MG63 (cell line): ENCODE measurements around the gene AZU1. TPM values are rescaled to one million over a fixed set of nuclear protein-coding genes. Genes with fewer than 3 reads are reported as not detected.
"Not testable (repeated sequence)": the region's sequence is repeated elsewhere in the genome, so short reads cannot be mapped to it uniquely, and the experiment has no call there.

Experiments used
- DNase-seq: peaks from one replicate; pipeline ENCODE4 v3.0.0-alpha.2; 2020
- H3K27me3 ChIP-seq: fragments of 250-450 bp; sonication (Bioruptor Pico); 2 replicates; pipeline ENCODE4 v1.5.1; 2020; ENCODE audit warnings: mild to moderate bottlenecking, moderate library complexity
- H3K36me3 ChIP-seq: fragments of 250-450 bp; sonication (Bioruptor Pico); 2 replicates; pipeline ENCODE4 v1.5.1; 2020; ENCODE audit warnings: mild to moderate bottlenecking, moderate library complexity
- H3K4me3 ChIP-seq: fragments of 250-450 bp; sonication (Bioruptor Pico); 2 replicates; pipeline ENCODE4 v1.5.1; 2020; ENCODE audit warnings: mild to moderate bottlenecking, moderate library complexity
- H3K9me3 ChIP-seq: fragments of 250-450 bp; sonication (Bioruptor Pico); 2 replicates; pipeline ENCODE4 v1.5.1; 2020; ENCODE audit warnings: mild to moderate bottlenecking, moderate library complexity
- total RNA-seq: library from RNA; depleted of rRNA; stranded (reverse); fragments of >200 nt; shearing (Covaris generic); gene quantifications from 2 replicates; pipeline ENCODE4 v1.2.3, GENCODE V29; 2014; ENCODE audit warnings: low replicate concordance

The AZU1 gene
- total RNA-seq, 1 experiment from 2014 or later, result not detected

DNA sequence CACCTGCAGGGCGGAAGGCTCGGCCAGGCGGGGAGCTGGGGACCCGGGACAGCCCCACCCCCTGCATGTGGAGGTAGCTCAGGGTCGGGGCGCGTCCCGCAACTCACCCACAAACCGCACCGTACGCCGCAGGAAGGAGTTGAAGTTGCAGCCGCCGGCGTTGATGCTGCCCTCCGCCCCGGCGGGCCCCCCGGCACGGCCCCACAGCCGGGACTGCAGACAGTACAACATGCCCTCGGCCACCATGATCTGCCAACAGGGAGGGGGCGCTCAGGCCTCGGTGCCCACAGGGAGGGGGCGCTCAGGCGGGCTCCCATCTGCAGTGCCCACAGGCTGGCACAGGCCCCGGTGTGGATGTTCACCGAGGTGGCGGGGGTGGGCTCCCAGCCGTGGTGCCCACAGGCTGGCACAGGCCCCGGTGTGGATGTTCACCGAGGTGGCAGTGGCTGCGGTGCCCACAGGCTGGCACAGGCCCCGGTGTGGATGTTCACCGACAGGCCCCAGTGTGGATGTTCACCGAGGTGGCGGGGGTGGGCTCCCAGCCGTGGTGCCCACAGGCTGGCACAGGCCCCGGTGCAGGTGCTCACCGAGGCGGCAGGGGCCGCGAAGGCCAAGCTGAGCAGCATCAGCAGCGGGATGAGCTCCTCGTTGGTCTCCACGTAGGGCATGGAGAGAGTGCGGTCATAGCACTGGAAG lies 12.4 kb upstream of the AZU1 start:
- H3K4me3 ChIP-seq, result no peak overlapping the region
- no peaks in the 10 kb centered on the region for H3K27me3 ChIP-seq
- no peaks in the 10 kb centered on the region for H3K9me3 ChIP-seq
- peaks cover 12% of the 10 kb centered on the region for H3K36me3 ChIP-seq
- DNase-seq, result no peak

- Histone ChIP-seq H3K27me3 (no peaks in the 10 kb centered on the region), H3K4me3 (no peak overlapping the region), H3K36me3 (peaks cover 8% of the 10 kb centered on the region), H3K9me3 (no peaks in the 10 kb centered on the region)
- DNase-seq, result no peak
Measured at GRCh38 chr19:815775-816499, 11.7 kb upstream of the AZU1 start.

DNA sequence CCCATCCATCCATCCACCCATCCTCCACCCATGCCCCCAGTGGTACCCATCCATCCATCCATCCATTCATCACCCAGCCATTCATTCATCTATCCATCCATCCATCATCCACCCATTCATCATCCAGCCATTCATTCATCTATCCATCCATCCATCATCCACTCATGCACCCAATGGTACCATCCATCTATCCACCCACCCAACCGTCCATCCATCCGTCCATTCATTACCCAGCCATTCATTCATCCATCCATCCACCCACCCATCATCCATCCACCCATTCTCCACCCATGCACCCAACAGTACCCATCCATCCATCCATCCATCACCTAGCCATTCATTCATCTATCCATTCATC lies 11.2 kb upstream of the AZU1 start:
- Histone ChIP-seq H3K36me3 (peaks cover 4% of the 10 kb centered on the region; the same call in 1 of the 2 replicates), H3K27me3 (no peaks in the 10 kb centered on the region), H3K9me3 (no peaks in the 10 kb centered on the region), H3K4me3 (no peak overlapping the region)
- no peak for DNase-seq

GRCh38 chr19:820212-820611 lies 7.4 kb upstream of the AZU1 start:
- H3K27me3 ChIP-seq, H3K9me3 ChIP-seq, H3K4me3 ChIP-seq, DNase-seq, H3K36me3 ChIP-seq: not testable (repeated sequence)

DNA sequence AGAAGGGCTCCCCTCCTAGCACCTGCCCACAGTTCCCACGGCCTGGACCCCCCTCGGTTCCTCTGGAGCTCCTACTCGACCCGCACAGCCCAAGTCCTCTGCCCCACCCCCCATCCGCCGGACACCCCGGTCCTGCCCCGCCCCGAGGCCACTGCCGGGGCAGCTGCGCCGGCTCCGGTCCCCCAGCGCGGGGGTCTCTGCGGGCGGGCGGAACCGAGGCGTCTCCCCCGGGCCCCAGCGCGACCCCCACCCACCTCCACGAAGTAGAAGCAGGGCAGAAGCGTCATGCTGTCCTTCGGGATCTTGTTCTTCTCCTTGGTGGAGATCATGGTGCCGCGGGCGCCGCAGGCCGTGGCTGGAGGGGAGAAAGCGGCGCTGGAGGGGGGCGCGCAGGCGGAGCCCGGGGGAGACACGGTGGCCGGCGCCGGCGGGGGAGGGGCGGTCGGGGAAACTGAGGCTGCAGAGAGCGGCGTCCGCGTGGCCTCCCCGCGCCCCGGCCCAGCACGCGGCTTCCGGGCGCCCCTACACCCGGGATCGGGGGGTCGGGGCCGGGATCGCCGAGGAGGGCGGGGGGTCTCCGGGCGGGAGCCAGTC lies 6.3 kb upstream of the AZU1 start:
- H3K27me3 ChIP-seq, result no peaks in the 10 kb centered on the region
- no peaks in the 10 kb centered on the region for H3K36me3 ChIP-seq
- no peak overlapping the region for H3K4me3 ChIP-seq
- DNase-seq, result no peak
- H3K9me3 ChIP-seq, result no peaks in the 10 kb centered on the region

- no peak within 1 kb of the TSS for H3K4me3 ChIP-seq
- H3K27me3 ChIP-seq, result no peaks in the 10 kb centered on the region
- no peaks in the 10 kb centered on the region for H3K36me3 ChIP-seq
- no peaks in the 10 kb centered on the region for H3K9me3 ChIP-seq
- no peak for DNase-seq
Measured at GRCh38 chr19:821825-822503, 5.7 kb upstream of the AZU1 start, which contains the start of gene PLPPR3. Gene PLPPR3, minus strand, starts transcription at chr19:821955. Its CDS starts 396 bp downstream, at chr19:821559.

DNA sequence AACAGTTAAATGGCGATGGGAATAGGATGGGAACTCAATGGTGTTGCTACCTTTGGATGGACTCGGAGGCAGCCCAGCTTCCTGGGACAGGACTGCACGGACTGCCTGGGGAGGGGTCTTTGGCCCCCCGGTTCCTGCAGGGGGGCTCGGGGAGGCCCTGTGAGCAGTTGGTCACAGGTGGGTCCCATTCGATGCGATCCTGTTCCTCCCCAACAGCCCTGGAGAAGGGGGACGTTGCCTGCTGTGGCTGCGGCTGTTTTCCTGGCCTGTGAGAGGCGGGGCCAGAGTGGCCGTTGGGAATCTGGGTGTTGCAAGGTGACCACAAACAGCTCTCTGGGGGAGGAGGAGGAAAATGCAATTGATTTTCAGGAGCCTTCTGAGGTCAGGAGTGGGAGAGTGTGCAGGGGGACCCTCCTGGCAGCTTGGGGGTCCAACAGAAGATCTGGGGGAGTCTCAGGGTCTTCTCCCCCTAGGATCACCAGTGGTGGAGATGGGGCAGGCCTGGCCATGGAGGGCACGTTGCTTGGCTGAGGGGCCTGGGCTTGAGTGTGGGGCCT lies 4.0 kb upstream of the AZU1 start:
- no peak for DNase-seq
- Histone ChIP-seq H3K9me3 (no peaks in the 10 kb centered on the region), H3K4me3 (no peak overlapping the region), H3K36me3 (no peaks in the 10 kb centered on the region), H3K27me3 (no peaks in the 10 kb centered on the region)

- H3K27me3 ChIP-seq, result no peaks in the 10 kb centered on the region
- H3K4me3 ChIP-seq, result no peak overlapping the region
- no peak for DNase-seq
- no peaks in the 10 kb centered on the region for H3K9me3 ChIP-seq
- no peaks in the 10 kb centered on the region for H3K36me3 ChIP-seq
Measured at GRCh38 chr19:824885-825284, 2.8 kb upstream of the AZU1 start.

DNA sequence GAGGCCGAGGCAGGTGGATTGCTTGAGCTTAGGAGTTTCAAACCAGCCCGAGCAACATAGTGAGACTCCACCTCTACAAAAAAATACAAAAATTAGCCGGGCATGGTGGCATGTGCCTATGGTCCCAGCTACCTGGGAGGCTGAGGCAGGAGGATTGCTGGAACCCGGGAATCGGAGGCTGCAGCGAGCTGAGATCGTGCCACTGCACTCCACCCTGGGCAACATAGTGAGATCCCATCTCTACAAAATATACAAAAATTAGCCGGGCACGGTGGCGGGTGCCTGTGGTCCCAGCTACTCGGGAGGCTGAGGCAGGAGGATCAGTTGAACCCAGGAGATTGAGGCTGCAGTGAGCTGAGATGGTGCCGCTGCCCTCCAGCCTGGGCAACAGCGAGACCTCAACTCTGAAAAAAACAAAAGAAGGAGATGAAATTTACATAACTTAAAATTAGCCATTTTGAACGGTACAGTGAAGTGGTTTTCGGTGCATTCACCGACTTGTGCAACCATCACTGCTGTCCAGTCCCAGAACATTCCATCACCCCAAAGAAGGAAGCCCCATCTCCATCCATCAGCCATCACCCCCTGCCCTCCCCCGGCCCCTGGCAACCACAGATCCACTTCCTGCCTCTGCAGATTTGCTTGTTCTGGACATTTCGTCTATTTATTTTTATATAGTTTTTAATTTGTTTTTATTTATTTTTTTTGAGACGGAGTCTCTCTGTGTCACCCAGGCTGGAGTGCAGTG lies 1.6 kb upstream of the AZU1 start:
- H3K9me3 ChIP-seq, result no peaks in the 10 kb centered on the region
- no peaks in the 10 kb centered on the region for H3K27me3 ChIP-seq
- H3K36me3 ChIP-seq, result no peaks in the 10 kb centered on the region
- DNase-seq, result no peak
- H3K4me3 ChIP-seq, result no peak overlapping the region

DNA sequence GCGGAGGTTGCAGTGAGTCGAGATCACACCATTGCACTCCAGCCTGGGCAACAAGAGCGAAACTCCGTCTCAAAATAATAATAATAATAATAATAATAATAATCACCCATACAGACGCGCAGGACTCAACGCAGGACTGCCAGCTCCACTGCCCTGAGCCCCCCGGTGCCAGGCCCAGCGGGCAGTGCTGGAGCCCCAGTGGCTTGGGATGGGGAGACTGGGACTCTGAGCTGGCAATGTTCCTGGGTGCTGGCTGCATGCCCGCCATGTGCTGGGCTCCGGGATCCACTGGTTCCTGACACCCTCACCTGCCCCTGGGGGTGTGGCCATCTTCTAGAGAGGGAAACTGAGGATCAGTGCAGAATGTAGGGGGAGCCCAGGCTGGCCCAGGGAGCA lies 325 bp upstream of the AZU1 start:
- no peak for DNase-seq
- Histone ChIP-seq H3K9me3 (no peaks in the 10 kb centered on the region), H3K4me3 (no peak overlapping the region), H3K27me3 (no peaks in the 10 kb centered on the region), H3K36me3 (no peaks in the 10 kb centered on the region)

DNA sequence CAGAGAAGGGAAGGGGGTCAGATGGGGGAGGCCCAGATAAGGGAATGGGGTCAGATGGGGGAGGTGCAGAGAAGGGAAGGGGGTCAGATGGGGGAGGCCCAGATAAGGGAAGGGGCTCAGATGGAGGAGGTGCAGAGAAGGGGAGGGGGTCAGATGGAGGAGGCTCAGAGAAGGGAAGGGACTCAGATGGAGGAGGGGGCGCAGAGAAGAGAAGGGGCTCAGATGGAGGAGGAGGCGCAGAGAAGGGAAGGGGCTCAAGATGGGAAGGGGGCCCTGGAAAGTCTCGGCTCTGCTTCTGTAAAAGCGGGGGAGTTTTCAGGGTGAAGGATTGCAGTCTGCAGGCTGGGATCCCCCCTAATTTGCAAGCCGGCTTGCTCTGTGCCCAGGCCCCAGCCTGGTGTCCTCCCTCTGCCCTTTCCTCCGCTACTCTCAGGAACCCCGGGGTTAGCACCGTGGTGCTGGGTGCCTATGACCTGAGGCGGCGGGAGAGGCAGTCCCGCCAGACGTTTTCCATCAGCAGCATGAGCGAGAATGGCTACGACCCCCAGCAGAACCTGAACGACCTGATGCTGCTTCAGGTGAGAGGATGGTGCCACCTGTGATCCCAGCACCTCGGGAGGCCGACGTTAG lies 1.6 kb downstream of the AZU1 start:
- no peaks in the 10 kb centered on the region for H3K27me3 ChIP-seq
- DNase-seq, result no peak
- no peaks in the 10 kb centered on the region for H3K9me3 ChIP-seq
- no peak overlapping the region for H3K4me3 ChIP-seq
- no peaks in the 10 kb centered on the region for H3K36me3 ChIP-seq

GRCh38 chr19:831407-832369 lies 4.1 kb downstream of the AZU1 start:
- no peaks in the 10 kb centered on the region for H3K27me3 ChIP-seq

DNA sequence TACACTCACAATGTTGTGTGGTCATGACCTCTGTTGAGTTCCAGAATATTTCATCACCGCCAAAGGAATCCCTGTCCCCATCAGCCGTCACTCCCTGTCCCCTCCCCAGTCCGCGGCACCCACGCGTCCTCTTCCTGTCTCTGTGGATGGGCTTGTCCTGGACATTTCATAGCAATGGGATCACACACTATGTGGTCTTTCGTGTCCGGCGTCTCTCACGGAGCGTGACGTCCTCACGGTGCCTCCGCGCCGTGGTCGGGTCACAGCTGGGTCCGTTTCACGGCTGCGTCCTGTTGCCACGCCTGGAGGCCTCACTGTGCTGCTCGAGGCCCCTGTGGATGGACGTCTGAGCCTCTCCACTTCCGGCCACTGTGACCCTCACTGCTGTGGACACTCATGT lies 6.6 kb downstream of the AZU1 start:
- H3K27me3 ChIP-seq, result no peaks in the 10 kb centered on the region
- no peaks in the 10 kb centered on the region for H3K9me3 ChIP-seq
- no peaks in the 10 kb centered on the region for H3K36me3 ChIP-seq
- no peak overlapping the region for H3K4me3 ChIP-seq
- DNase-seq, result no peak

More at GRCh38 chr19:831407-832369, 4.1 kb downstream of the AZU1 start:
- no peak for DNase-seq
- H3K4me3 ChIP-seq, result no peak overlapping the region
- H3K9me3 ChIP-seq, result no peaks in the 10 kb centered on the region
- H3K36me3 ChIP-seq, result no peaks in the 10 kb centered on the region

GRCh38 chr19:835210-835810 lies 7.7 kb downstream of the AZU1 start:
- H3K27me3 ChIP-seq, result no peaks in the 10 kb centered on the region
- no peaks in the 10 kb centered on the region for H3K36me3 ChIP-seq
- H3K9me3 ChIP-seq, result no peaks in the 10 kb centered on the region
- DNase-seq, result no peak
- no peak overlapping the region for H3K4me3 ChIP-seq
